ENCODE results near the gene HHAT.

The HHAT gene

GRCh38 chr1:210489491-210489890 is 160.8 kb downstream of the HHAT start:
- H2AFZ ChIP-seq (ENCODE audit: low read length), result no peak overlapping the region
- H3K4me2 ChIP-seq (ENCODE audit: low read length), result no peak overlapping the region

GRCh38 chr1:210490781-210491180 is 162.1 kb downstream of the HHAT start:
- Histone ChIP-seq H3K27ac (ENCODE audit: low read depth, low read length, poor library complexity, severe bottlenecking) (no peak overlapping the region), H3K9ac (ENCODE audit: low read length) (no peak overlapping the region)
- TF ChIP-seq CTCF (IDR thresholded peaks at IDR 0.05; ENCODE audit: low read length) (no peak), EZH2 (IDR thresholded peaks at IDR 0.05; ENCODE audit: borderline replicate concordance, low read length) (no peak)

More at GRCh38 chr1:210489491-210489890, 160.8 kb downstream of the HHAT start:
- H3K4me3 ChIP-seq (ENCODE audit: low read depth, low read length, poor library complexity, severe bottlenecking), result no peak overlapping the region
- no peaks in the 10 kb centered on the region for H3F3A ChIP-seq (ENCODE audit: insufficient read depth, low read length)
- no peaks in the 10 kb centered on the region for H3K36me3 ChIP-seq (ENCODE audit: insufficient read depth, low read length)
- H3K9me3 ChIP-seq (ENCODE audit: low read length), result no peaks in the 10 kb centered on the region
- no peak overlapping the region for H3K27ac ChIP-seq (ENCODE audit: low read depth, low read length, poor library complexity, severe bottlenecking)
- H4K20me1 ChIP-seq (ENCODE audit: insufficient read depth, low read length), result no peaks in the 10 kb centered on the region
- no peaks in the 10 kb centered on the region for H3K27me3 ChIP-seq (ENCODE audit: insufficient read depth, low read length)
- no peaks in the 10 kb centered on the region for H3K79me2 ChIP-seq (ENCODE audit: insufficient read depth, low read length)
- no peaks in the 10 kb centered on the region for H3K4me1 ChIP-seq (ENCODE audit: insufficient read depth, low read length, severe bottlenecking)
- H3K9ac ChIP-seq (ENCODE audit: low read length), result no peak overlapping the region
- no peak for TF ChIP-seq CTCF (IDR thresholded peaks at IDR 0.05; ENCODE audit: low read length)
- H3K9me2 ChIP-seq (ENCODE audit: low read depth, low read length), result no peaks in the 10 kb centered on the region

GRCh38 chr1:210496063-210496462 is 167.4 kb downstream of the HHAT start:
- Histone ChIP-seq H4K20me1 (ENCODE audit: insufficient read depth, low read length) (no peaks in the 10 kb centered on the region), H3K9me2 (ENCODE audit: low read depth, low read length) (no peaks in the 10 kb centered on the region), H3K9ac (ENCODE audit: low read length) (no peak overlapping the region), H3K9me3 (ENCODE audit: low read length) (no peaks in the 10 kb centered on the region), H3K36me3 (ENCODE audit: insufficient read depth, low read length) (no peaks in the 10 kb centered on the region), H3K27ac (ENCODE audit: low read depth, low read length, poor library complexity, severe bottlenecking) (no peak overlapping the region), H3K27me3 (ENCODE audit: insufficient read depth, low read length) (no peaks in the 10 kb centered on the region), H2AFZ (ENCODE audit: low read length) (no peak overlapping the region), H3F3A (ENCODE audit: insufficient read depth, low read length) (no peaks in the 10 kb centered on the region), H3K79me2 (ENCODE audit: insufficient read depth, low read length) (no peaks in the 10 kb centered on the region), H3K4me2 (ENCODE audit: low read length) (no peak overlapping the region), H3K4me1 (ENCODE audit: insufficient read depth, low read length, severe bottlenecking) (no peaks in the 10 kb centered on the region), H3K4me3 (ENCODE audit: low read depth, low read length, poor library complexity, severe bottlenecking) (no peak overlapping the region)
- no peak for TF ChIP-seq CTCF (IDR thresholded peaks at IDR 0.05; ENCODE audit: low read length)
- TF ChIP-seq EZH2 (IDR thresholded peaks at IDR 0.05; ENCODE audit: borderline replicate concordance, low read length), result no peak

More at GRCh38 chr1:210490781-210491180, 162.1 kb downstream of the HHAT start:
- Histone ChIP-seq H3K4me1 (ENCODE audit: insufficient read depth, low read length, severe bottlenecking) (no peaks in the 10 kb centered on the region), H3F3A (ENCODE audit: insufficient read depth, low read length) (no peaks in the 10 kb centered on the region), H3K36me3 (ENCODE audit: insufficient read depth, low read length) (no peaks in the 10 kb centered on the region), H4K20me1 (ENCODE audit: insufficient read depth, low read length) (no peaks in the 10 kb centered on the region), H2AFZ (ENCODE audit: low read length) (no peak overlapping the region), H3K27me3 (ENCODE audit: insufficient read depth, low read length) (no peaks in the 10 kb centered on the region), H3K4me2 (ENCODE audit: low read length) (no peak overlapping the region), H3K9me2 (ENCODE audit: low read depth, low read length) (no peaks in the 10 kb centered on the region), H3K4me3 (ENCODE audit: low read depth, low read length, poor library complexity, severe bottlenecking) (no peak overlapping the region), H3K79me2 (ENCODE audit: insufficient read depth, low read length) (no peaks in the 10 kb centered on the region), H3K9me3 (ENCODE audit: low read length) (no peaks in the 10 kb centered on the region)

Measured in OCI-LY1 (cell line).